Stomach (tissue), 9 donors: ENCODE data around the gene FGF14. TPM values are rescaled to one million over a fixed set of nuclear protein-coding genes. Genes with fewer than 3 reads are reported as not detected.

Source experiments
- DNase-seq, 2 donors: peaks; one replicate each; pipeline versions ENCODE4 v3.0.0 to v3.0.0-alpha.2; 2013 to 2019
- H3K27ac ChIP-seq, 5 donors: fragments of 200-600 bp in 4 of 5; sonication (generic) in 4 of 5; one replicate each; pipeline ENCODE4 v1.5.1; 2013 to 2019; ENCODE audit warnings: mild to moderate bottlenecking in 1 of 5, moderate library complexity in 1 of 5
- H3K27me3 ChIP-seq, 3 donors: fragments of 200-600 bp; sonication (generic); one replicate each; pipeline ENCODE4 v1.5.1; 2017 to 2019; ENCODE audit warnings: mixed run types in 1 of 3
- H3K36me3 ChIP-seq, 4 donors: fragments of 200-600 bp; sonication (generic); 1 replicate in 3 of 4; 2 replicates in 1 of 4; pipeline ENCODE4 v1.5.1; 2016 to 2019
- H3K4me1 ChIP-seq, 4 donors: fragments of 200-600 bp; sonication (generic); one replicate each; pipeline ENCODE4 v1.5.1; 2016 to 2019
- H3K4me3 ChIP-seq, 4 donors: fragments of 200-600 bp; sonication (generic) in 3 of 4; one replicate each; pipeline ENCODE4 v1.5.1; 2016 to 2019; ENCODE audit warnings: mild to moderate bottlenecking in 1 of 4
- H3K9me3 ChIP-seq, 4 donors: fragments of 200-600 bp; sonication (generic); one replicate each; pipeline ENCODE4 v1.5.1; 2016 to 2019
- EP300 ChIP-seq: sonication (generic); formaldehyde crosslinking; IDR thresholded peaks from one replicate; pipeline ENCODE4 v1.6.1; 2017; ENCODE audit warnings: antibody characterized with exemption
- POLR2A ChIP-seq, 4 donors: fragments of 450-650 bp; IDR thresholded peaks; one replicate each; pipeline ENCODE4 v1.6.1; 2016; ENCODE audit warnings: antibody characterized with exemption in 4 of 4, control low read depth in 2 of 4, mild to moderate bottlenecking in 1 of 4, moderate library complexity in 1 of 4
- POLR2AphosphoS5 ChIP-seq, 3 donors: sonication (generic); formaldehyde crosslinking; IDR thresholded peaks; one replicate each; pipeline ENCODE4 v1.6.1; 2016; ENCODE audit warnings: antibody characterized with exemption in 3 of 3
- WGBS, 5 donors: extraction: QIAGEN DNeasy Blood & Tissue Kit in 3 of 5; methylation state at CpG; one replicate each; pipeline versions ENCODE4 v1.1.5 to v1.1.7; 2013 to 2018; 5-methylcytosine and 5-hydroxymethylcytosine counted together
- intact Hi-C: fragments of 100-400 bp; cut with DNase I; formaldehyde crosslinking; loops from one replicate; pipeline ENCODE4 v1.15.1; 2023; ENCODE audit warnings: low total_unique reads
- polyA plus RNA-seq, 3 donors: library from polyadenylated mRNA; stranded (reverse); fragments of 200-250 nt; gene quantifications; one replicate each; pipeline ENCODE4 v1.2.3, GENCODE V29; 2013
- total RNA-seq, 5 donors: library from RNA; depleted of rRNA; stranded (reverse); fragments of >200 nt; gene quantifications; one replicate each; pipeline versions ENCODE4 v1.1.0 to v1.2.3, GENCODE V29; 2014 to 2016
- TF ChIP-seq, protein P1 (sequence below), 7 experiments: fragments of 450-650 bp in 4 of 7; fragments of 200-600 bp in 3 of 7; sonication (generic) in 3 of 7; IDR thresholded peaks; one replicate each; pipeline ENCODE4 v1.5.1; 2016 to 2019; ENCODE audit warnings: antibody characterized with exemption in 7 of 7, control low read depth in 2 of 7, mild to moderate bottlenecking in 1 of 7
- donor health status: healthy with polysubstance abuse.
- donor health status: Bipolar disorder and iron deficiency.
- donor health status: healthy.

FGF14 gene
- total and polyA plus RNA-seq, 8 donors: 0.08 to 6.6 (median 0.54) TPM

DNA sequence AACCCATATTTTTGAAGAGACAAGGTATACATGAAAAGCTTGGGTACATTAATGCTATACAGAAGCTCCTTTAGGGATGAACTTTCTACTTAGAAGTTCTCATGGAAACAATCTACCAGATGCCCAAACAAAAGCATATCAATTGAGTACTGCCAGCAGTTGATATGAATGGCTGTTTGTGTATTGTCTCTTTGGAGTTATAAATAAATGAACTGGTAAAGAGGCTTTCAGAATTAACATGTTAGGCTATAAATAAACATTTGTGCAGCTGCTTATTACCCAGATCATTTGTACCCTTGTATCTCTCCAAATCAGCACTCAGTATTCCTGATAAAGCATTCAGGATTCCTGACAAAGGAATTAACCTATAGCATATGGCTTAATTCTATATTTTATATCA is 418.9 kb downstream of the FGF14 start:
- no peaks in the 10 kb centered on the region for H3K27me3 ChIP-seq
- intact Hi-C loops: no loop called here
- DNase-seq: no peak
- H3K9me3 ChIP-seq: no peaks in the 10 kb centered on the region
- no peaks in the 10 kb centered on the region for H3K36me3 ChIP-seq
- no peak for TF ChIP-seq EP300
- no peak for TF ChIP-seq POLR2AphosphoS5 (IDR thresholded peaks at IDR 0.05)
- TF ChIP-seq POLR2A (IDR thresholded peaks at IDR 0.05): no peak
- TF ChIP-seq, protein P1, sequence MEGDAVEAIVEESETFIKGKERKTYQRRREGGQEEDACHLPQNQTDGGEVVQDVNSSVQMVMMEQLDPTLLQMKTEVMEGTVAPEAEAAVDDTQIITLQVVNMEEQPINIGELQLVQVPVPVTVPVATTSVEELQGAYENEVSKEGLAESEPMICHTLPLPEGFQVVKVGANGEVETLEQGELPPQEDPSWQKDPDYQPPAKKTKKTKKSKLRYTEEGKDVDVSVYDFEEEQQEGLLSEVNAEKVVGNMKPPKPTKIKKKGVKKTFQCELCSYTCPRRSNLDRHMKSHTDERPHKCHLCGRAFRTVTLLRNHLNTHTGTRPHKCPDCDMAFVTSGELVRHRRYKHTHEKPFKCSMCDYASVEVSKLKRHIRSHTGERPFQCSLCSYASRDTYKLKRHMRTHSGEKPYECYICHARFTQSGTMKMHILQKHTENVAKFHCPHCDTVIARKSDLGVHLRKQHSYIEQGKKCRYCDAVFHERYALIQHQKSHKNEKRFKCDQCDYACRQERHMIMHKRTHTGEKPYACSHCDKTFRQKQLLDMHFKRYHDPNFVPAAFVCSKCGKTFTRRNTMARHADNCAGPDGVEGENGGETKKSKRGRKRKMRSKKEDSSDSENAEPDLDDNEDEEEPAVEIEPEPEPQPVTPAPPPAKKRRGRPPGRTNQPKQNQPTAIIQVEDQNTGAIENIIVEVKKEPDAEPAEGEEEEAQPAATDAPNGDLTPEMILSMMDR (IDR thresholded peaks at IDR 0.05): no peak
- no peak overlapping the region for H3K27ac ChIP-seq
- no peak overlapping the region for H3K4me3 ChIP-seq
- H3K4me1 ChIP-seq: no peaks in the 10 kb centered on the region

DNA sequence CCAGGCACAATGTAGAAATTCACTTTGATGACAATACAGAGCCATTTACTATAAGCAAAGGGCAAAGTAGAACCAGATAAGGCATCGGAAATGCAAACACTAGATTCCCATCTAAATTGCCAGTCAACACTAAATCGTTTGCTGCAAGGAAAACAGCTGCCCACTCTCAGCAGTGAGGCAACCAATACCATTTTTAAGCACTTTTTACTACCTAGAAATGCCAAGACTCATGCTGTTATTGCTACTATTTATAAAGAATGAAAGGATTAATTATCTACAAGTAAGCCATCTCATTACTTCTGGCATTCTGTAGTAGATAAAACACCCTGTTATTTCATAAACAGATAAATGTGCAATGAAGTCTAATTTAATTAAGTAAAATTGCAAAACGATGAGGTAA is 422.0 kb downstream of the FGF14 start:
- no peaks in the 10 kb centered on the region for H3K36me3 ChIP-seq
- no peak overlapping the region for H3K4me3 ChIP-seq
- no peak for DNase-seq
- no peaks in the 10 kb centered on the region for H3K4me1 ChIP-seq
- H3K27ac ChIP-seq: no peak overlapping the region
- no peaks in the 10 kb centered on the region for H3K9me3 ChIP-seq
- no peak for TF ChIP-seq POLR2A (IDR thresholded peaks at IDR 0.05)
- TF ChIP-seq EP300: no peak
- TF ChIP-seq, protein P1 (IDR thresholded peaks at IDR 0.05): no peak
- TF ChIP-seq POLR2AphosphoS5 (IDR thresholded peaks at IDR 0.05): no peak
- WGBS, 5 donors: 27 to 38% (median 30%) methylated on average over 3 of the region's 3 CpGs
- intact Hi-C loops: no loop called here
- no peaks in the 10 kb centered on the region for H3K27me3 ChIP-seq

DNA sequence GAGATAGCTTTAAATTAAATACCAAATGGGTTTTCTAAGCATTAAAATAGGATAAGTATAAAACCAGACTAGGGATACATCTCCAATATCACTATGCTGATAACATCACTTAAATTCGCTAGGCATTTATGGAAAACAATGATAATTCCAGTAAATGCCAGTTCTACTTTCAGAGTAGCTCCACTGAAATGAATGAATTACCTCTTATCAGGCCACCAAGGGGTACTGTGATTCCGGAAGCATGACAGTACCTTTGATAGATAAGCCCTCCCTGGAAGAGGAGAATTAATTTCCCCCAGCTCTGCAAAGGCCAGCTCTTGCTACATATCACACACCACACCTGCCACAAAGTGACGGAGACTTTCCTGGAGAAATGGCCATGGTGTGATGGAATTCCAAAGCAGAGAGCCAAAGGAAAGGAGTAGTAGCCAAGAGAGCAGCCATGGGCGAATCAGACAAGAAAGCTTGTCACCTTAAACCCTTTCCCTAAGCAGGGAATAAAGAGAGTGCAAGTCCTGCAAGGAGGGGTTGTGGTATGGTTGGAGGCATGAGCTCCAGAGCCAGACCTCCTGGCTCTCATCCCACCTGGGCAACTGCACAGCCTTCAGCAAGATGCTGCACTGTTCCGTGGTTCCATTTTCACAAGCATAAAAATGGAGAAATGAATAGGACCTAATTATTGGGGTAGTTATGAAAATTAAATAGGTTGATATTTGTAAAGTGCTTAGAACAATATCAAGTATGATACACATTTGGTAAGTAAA is 423.1 kb downstream of the FGF14 start:
- no peak overlapping the region for H3K4me3 ChIP-seq
- WGBS, 5 donors: 43 to 61% (median 57%) methylated on average over 5 of the region's 5 CpGs
- intact Hi-C loops: no loop called here
- no peaks in the 10 kb centered on the region for H3K27me3 ChIP-seq
- H3K9me3 ChIP-seq: no peaks in the 10 kb centered on the region
- H3K27ac ChIP-seq: no peak overlapping the region
- no peaks in the 10 kb centered on the region for H3K36me3 ChIP-seq
- no peak for TF ChIP-seq EP300
- TF ChIP-seq POLR2AphosphoS5 (IDR thresholded peaks at IDR 0.05): no peak
- no peak for TF ChIP-seq POLR2A (IDR thresholded peaks at IDR 0.05)
- TF ChIP-seq, protein P1 (IDR thresholded peaks at IDR 0.05): no peak
- DNase-seq: no peak
- H3K4me1 ChIP-seq: no peaks in the 10 kb centered on the region

DNA sequence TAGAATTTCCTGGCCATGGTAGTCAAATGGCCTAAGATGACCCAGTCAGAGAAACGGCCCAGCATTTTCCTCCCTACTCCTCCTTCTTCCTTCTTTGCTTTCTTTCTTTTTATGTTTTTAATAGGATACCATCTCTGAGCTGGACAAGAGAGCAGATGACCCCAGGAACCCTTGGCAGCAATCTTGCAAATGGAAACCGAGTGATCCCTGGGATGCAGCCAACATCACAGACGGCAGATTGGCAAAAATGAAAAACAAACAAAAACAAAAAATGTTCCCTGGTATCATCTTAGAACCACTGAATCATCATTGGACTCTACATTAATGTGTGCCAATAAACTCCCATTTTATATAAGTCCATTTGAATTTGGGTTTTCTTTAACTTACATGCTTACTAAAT is 424.4 kb downstream of the FGF14 start:
- no peaks in the 10 kb centered on the region for H3K36me3 ChIP-seq
- H3K9me3 ChIP-seq: no peaks in the 10 kb centered on the region
- DNase-seq: no peak
- no peaks in the 10 kb centered on the region for H3K27me3 ChIP-seq
- H3K27ac ChIP-seq: no peak overlapping the region
- no peaks in the 10 kb centered on the region for H3K4me1 ChIP-seq
- TF ChIP-seq POLR2AphosphoS5 (IDR thresholded peaks at IDR 0.05): no peak
- TF ChIP-seq, protein P1 (IDR thresholded peaks at IDR 0.05): no peak
- TF ChIP-seq EP300: no peak
- no peak for TF ChIP-seq POLR2A (IDR thresholded peaks at IDR 0.05)
- no peak overlapping the region for H3K4me3 ChIP-seq
- WGBS, 5 donors: 19 to 45% (median 45%) methylated on average over 3 of the region's 3 CpGs
- intact Hi-C loops: no loop called here
